ENCODE measurements around the gene SERPINI1. TPM values are rescaled to one million over a fixed set of nuclear protein-coding genes. Genes with fewer than 3 reads are reported as not detected.

Gene SERPINI1
- total and polyA plus RNA-seq, 2 of the 8 experiments (the other 6 are each of a cell fraction or from before 2014, with no cell fraction given), result 5.3 to 9.9 TPM

DNA sequence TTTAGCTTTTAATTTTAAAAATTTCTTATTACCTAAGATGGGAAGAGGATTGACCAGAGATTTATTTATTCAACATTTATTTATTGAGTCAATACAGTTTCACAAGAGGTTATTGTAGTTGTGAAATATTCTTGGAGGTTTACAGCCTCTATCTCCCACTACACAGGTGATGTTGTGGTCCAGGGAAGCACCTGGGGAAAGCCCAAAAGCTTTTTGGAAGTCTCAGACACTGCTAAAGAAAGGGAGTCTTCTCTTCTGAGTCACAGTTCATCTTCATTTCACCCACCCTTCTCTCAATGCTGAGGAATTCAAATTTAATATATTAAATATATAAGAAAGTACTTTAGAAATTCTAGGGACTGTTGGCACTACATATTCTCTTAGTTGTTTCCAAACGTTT is 41.8 kb downstream of the SERPINI1 start (continued):
- TF ChIP-seq, protein P1, sequence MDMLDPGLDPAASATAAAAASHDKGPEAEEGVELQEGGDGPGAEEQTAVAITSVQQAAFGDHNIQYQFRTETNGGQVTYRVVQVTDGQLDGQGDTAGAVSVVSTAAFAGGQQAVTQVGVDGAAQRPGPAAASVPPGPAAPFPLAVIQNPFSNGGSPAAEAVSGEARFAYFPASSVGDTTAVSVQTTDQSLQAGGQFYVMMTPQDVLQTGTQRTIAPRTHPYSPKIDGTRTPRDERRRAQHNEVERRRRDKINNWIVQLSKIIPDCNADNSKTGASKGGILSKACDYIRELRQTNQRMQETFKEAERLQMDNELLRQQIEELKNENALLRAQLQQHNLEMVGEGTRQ (IDR thresholded peaks at IDR 0.05; ENCODE audit: low read length), result no peak
- no peak for TF ChIP-seq FOSL1 (IDR thresholded peaks at IDR 0.05; ENCODE audit: insufficient read depth, low read depth, low read length)
- no peak for TF ChIP-seq HDAC2 (IDR thresholded peaks at IDR 0.05; ENCODE audit: borderline replicate concordance in 1 of 2, low read depth in 2 of 2, low read length in 2 of 2)
- TF ChIP-seq SUZ12 (IDR thresholded peaks at IDR 0.05; ENCODE audit: low read length), result no peak
- TF ChIP-seq ASH2L (IDR thresholded peaks at IDR 0.05; ENCODE audit: low read length), result no peak

All from H1 (cell line).